ENCODE measurements around the gene PSME4. TPM values are rescaled to one million over a fixed set of nuclear protein-coding genes. Genes with fewer than 3 reads are reported as not detected.

The PSME4 gene
- total and polyA plus RNA-seq, 10 of the 15 experiments (the other 5 are each of a cell fraction or from before 2014, with no cell fraction given): 11.1 to 56.2 (median 32.1) TPM

GRCh38 chr2:53896864-53897263, 73.9 kb downstream of the PSME4 start:
- H3K79me2 ChIP-seq (ENCODE audit: control insufficient read depth, insufficient read depth, low read length): no peaks in the 10 kb centered on the region
- DNase-seq (ENCODE audit: low read depth, low spot score) (no peak), ATAC-seq (no peak), FAIRE-seq (no peak)
- peaks cover 4 to 27% of the 10 kb centered on the region in 2 experiments; a peak in 3 of 4 replicates for H3K36me3 ChIP-seq (ENCODE audit: control insufficient read depth in 2 of 2, insufficient read depth in 2 of 2, low read length in 1 of 2)
- ChIA-PET RAD21 (ENCODE audit: unreplicated experiment) (no interaction called here), POLR2A (interaction anchor here (0.6 kb wide), 2 partner anchors 26 to 42 kb away, joined by 3 to 5 read pairs; no protein-coding TSS in a partner anchor), SMC1A (ENCODE audit: uncharacterized antibody, unreplicated experiment) (interaction anchor here (1.3 kb wide), 1 partner anchor 33 kb away, joined by 3 read pairs; no protein-coding TSS in a partner anchor), CTCF (no interaction called here)
- no peak overlapping the region for H3K9ac ChIP-seq (ENCODE audit: control insufficient read depth, insufficient read depth, low read length)
- WGBS (ENCODE audit: insufficient coverage, insufficient replicate concordance, low lambda C conversion rate, missing lambda C conversion rate): 100% methylated on average over 3 of the region's 3 CpGs
- H2AFZ ChIP-seq (ENCODE audit: control insufficient read depth, low read depth, low read length): no peak overlapping the region
- in situ Hi-C loops (cut with MboI) (no loop called here), intact Hi-C loops (cut with micrococcal nuclease; ENCODE audit: unreplicated experiment) (no loop called here)
- BruUV-seq (replicated peaks): no TSS peak
- no peaks in the 10 kb centered on the region for H3K9me3 ChIP-seq (replicated peaks; ENCODE audit: control insufficient read depth, insufficient read depth, low read length)
- no peak overlapping the region for H3K27ac ChIP-seq (ENCODE audit: control insufficient read depth, insufficient read depth)
- no peak overlapping the region for H3K4me2 ChIP-seq (ENCODE audit: control insufficient read depth, insufficient read depth)
- H3K4me1 ChIP-seq (ENCODE audit: control insufficient read depth, insufficient read depth, low read length): no peaks in the 10 kb centered on the region
- no peak overlapping the region for H3K4me3 ChIP-seq
- H4K20me1 ChIP-seq (ENCODE audit: control insufficient read depth, insufficient read depth): no peaks in the 10 kb centered on the region
- no peaks in the 10 kb centered on the region for H3K27me3 ChIP-seq (replicated peaks in 1 of 2; ENCODE audit: control insufficient read depth in 2 of 2, insufficient read depth in 2 of 2, low read length in 1 of 2)
- TF ChIP-seq, protein P1, sequence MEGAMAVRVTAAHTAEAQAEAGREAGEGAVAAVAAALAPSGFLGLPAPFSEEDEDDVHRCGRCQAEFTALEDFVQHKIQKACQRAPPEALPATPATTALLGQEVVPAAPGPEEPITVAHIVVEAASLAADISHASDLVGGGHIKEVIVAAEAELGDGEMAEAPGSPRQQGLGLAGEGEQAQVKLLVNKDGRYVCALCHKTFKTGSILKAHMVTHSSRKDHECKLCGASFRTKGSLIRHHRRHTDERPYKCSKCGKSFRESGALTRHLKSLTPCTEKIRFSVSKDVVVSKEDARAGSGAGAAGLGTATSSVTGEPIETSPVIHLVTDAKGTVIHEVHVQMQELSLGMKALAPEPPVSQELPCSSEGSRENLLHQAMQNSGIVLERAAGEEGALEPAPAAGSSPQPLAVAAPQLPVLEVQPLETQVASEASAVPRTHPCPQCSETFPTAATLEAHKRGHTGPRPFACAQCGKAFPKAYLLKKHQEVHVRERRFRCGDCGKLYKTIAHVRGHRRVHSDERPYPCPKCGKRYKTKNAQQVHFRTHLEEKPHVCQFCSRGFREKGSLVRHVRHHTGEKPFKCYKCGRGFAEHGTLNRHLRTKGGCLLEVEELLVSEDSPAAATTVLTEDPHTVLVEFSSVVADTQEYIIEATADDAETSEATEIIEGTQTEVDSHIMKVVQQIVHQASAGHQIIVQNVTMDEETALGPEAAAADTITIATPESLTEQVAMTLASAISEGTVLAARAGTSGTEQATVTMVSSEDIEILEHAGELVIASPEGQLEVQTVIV (IDR thresholded peaks at IDR 0.05; ENCODE audit: borderline replicate concordance, partially characterized antibody): no peak
- TF ChIP-seq, protein P2, sequence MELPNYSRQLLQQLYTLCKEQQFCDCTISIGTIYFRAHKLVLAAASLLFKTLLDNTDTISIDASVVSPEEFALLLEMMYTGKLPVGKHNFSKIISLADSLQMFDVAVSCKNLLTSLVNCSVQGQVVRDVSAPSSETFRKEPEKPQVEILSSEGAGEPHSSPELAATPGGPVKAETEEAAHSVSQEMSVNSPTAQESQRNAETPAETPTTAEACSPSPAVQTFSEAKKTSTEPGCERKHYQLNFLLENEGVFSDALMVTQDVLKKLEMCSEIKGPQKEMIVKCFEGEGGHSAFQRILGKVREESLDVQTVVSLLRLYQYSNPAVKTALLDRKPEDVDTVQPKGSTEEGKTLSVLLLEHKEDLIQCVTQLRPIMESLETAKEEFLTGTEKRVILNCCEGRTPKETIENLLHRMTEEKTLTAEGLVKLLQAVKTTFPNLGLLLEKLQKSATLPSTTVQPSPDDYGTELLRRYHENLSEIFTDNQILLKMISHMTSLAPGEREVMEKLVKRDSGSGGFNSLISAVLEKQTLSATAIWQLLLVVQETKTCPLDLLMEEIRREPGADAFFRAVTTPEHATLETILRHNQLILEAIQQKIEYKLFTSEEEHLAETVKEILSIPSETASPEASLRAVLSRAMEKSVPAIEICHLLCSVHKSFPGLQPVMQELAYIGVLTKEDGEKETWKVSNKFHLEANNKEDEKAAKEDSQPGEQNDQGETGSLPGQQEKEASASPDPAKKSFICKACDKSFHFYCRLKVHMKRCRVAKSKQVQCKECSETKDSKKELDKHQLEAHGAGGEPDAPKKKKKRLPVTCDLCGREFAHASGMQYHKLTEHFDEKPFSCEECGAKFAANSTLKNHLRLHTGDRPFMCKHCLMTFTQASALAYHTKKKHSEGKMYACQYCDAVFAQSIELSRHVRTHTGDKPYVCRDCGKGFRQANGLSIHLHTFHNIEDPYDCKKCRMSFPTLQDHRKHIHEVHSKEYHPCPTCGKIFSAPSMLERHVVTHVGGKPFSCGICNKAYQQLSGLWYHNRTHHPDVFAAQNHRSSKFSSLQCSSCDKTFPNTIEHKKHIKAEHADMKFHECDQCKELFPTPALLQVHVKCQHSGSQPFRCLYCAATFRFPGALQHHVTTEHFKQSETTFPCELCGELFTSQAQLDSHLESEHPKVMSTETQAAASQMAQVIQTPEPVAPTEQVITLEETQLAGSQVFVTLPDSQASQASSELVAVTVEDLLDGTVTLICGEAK (IDR thresholded peaks at IDR 0.05; ENCODE audit: borderline replicate concordance): no peak
- TF ChIP-seq RELA (IDR thresholded peaks at IDR 0.05; ENCODE audit: borderline replicate concordance, partially characterized antibody) (no peak), MYC (IDR thresholded peaks at IDR 0.05; ENCODE audit: insufficient read depth, insufficient read length, insufficient replicate concordance, low read length, severe bottlenecking) (no peak), BCL11A (IDR thresholded peaks at IDR 0.05; ENCODE audit: low read depth, low read length) (no peak), ZNF24 (IDR thresholded peaks at IDR 0.05) (no peak), CHD1 (IDR thresholded peaks at IDR 0.05; ENCODE audit: low read depth, low read length) (no peak), CHD2 (IDR thresholded peaks at IDR 0.05; ENCODE audit: borderline replicate concordance, low read depth, low read length) (no peak), SP1 (IDR thresholded peaks at IDR 0.05; ENCODE audit: low read depth, low read length) (no peak), FOXM1 (IDR thresholded peaks at IDR 0.05; ENCODE audit: low read depth, low read length) (no peak), SUZ12 (IDR thresholded peaks at IDR 0.05; ENCODE audit: unreplicated experiment) (no peak), BCL3 (IDR thresholded peaks at IDR 0.05; ENCODE audit: borderline replicate concordance, insufficient read depth, low read depth, low read length, poor library complexity, severe bottlenecking) (no peak), BHLHE40 (IDR thresholded peaks at IDR 0.05; ENCODE audit: borderline replicate concordance in 1 of 2, low read depth in 2 of 2, low read length in 1 of 2) (no peak), NFXL1 (IDR thresholded peaks at IDR 0.05; ENCODE audit: borderline replicate concordance) (no peak), CREM (IDR thresholded peaks at IDR 0.05; ENCODE audit: low read depth) (no peak), HDAC6 (IDR thresholded peaks at IDR 0.05; ENCODE audit: unreplicated experiment) (no peak), CBX5 (IDR thresholded peaks at IDR 0.05; ENCODE audit: low read depth) (no peak), EED (IDR thresholded peaks at IDR 0.05; ENCODE audit: low read depth) (no peak)

Measured in GM12878 (cell line).